HL-60 (cell line): ENCODE measurements around the gene SIAE.

Source experiments
- CTCF ChIP-seq: IDR thresholded peaks from one replicate; pipeline ENCODE4 v1.5.1; 2011; ENCODE audit warnings: low read length, control low read depth, inconsistent platforms; ENCODE audit not compliant: insufficient read depth
- GABPA ChIP-seq: IDR thresholded peaks from 2 replicates; pipeline ENCODE4 v1.6.1; 2012; ENCODE audit warnings: low read depth
- POLR2AphosphoS5 ChIP-seq: IDR thresholded peaks from 2 replicates; pipeline ENCODE4 v1.6.1; 2012; ENCODE audit warnings: low read depth
- REST ChIP-seq: IDR thresholded peaks from 2 replicates; pipeline ENCODE4 v1.6.1; 2012; ENCODE audit warnings: low read depth; ENCODE audit not compliant: insufficient replicate concordance
- SPI1 ChIP-seq: IDR thresholded peaks from 2 replicates; pipeline ENCODE4 v1.6.1; 2012; ENCODE audit warnings: low read depth, mild to moderate bottlenecking, borderline replicate concordance

- TF ChIP-seq CTCF (no peak), POLR2AphosphoS5 (no peak), REST (no peak), GABPA (no peak), SPI1 (no peak)
Observed at GRCh38 chr11:124699547-124699946, 26.0 kb upstream of the SIAE start.
